IPS DF 6.9 (cell line): ENCODE measurements around the gene PAGE5.

ENCODE experiments used
- DNase-seq: peaks from one replicate; pipeline ENCODE4 v3.0.0-alpha.2; 2013; ENCODE audit warnings: low read depth, low spot score
- H3K27ac ChIP-seq: one replicate; pipeline ENCODE4 v1.5.1; 2013; ENCODE audit warnings: low read length, control low read depth
- H3K27me3 ChIP-seq: 2 replicates; pipeline ENCODE4 v1.6.1; 2013; ENCODE audit warnings: mild to moderate bottlenecking, low read length; ENCODE audit not compliant: control insufficient read depth, insufficient read depth
- H3K36me3 ChIP-seq: 2 replicates; pipeline ENCODE4 v1.6.1; 2013; ENCODE audit warnings: low read length; ENCODE audit not compliant: control insufficient read depth, insufficient read depth
- H3K4me1 ChIP-seq: 2 replicates; pipeline ENCODE4 v1.6.1; 2013; ENCODE audit warnings: low read length; ENCODE audit not compliant: control insufficient read depth, insufficient read depth
- H3K4me3 ChIP-seq: 2 replicates; pipeline ENCODE4 v1.5.1; 2013; ENCODE audit warnings: mild to moderate bottlenecking, low read length
- H3K9me3 ChIP-seq: 2 replicates; pipeline ENCODE4 v1.6.1; 2013; ENCODE audit warnings: low read length, inconsistent platforms; ENCODE audit not compliant: control insufficient read depth, insufficient read depth
- WGBS: extraction: QIAGEN DNeasy Blood & Tissue Kit; methylation state at CpG from one replicate; pipeline ENCODE4 v1.1.7; 2013; ENCODE audit warnings: mixed read lengths, missing lambda C conversion rate; ENCODE audit not compliant: insufficient read length, insufficient coverage; 5-methylcytosine and 5-hydroxymethylcytosine counted together

Gene PAGE5

GRCh38 chrX:55264816-55265215 is 44.7 kb downstream of the PAGE5 start, which contains the start of gene PAGE3:
Gene PAGE3, minus strand, starts transcription at chrX:55264916. Its CDS starts 1,013 bp downstream, at chrX:55263903.
- no peak within 1 kb of the TSS for H3K4me3 ChIP-seq
- no peaks in the 10 kb centered on the region for H3K4me1 ChIP-seq
- H3K9me3 ChIP-seq, result no peaks in the 10 kb centered on the region
- no peaks in the 10 kb centered on the region for H3K27me3 ChIP-seq
- DNase-seq, result no peak
- no peaks in the 10 kb centered on the region for H3K36me3 ChIP-seq
- WGBS, result no CpG with 5 or more reads among the region's 5 CpGs
- no peak within 1 kb of the TSS for H3K27ac ChIP-seq
